Stimulated activated CD4-positive, alpha-beta T cell treated with anti-CD3 and anti-CD28 coated beads, Interleukin-2, amount 100 ng/mL, for 4 hours (primary cell): ENCODE measurements around the gene SLC6A20.

Experiments
- DNase-seq: peaks from one replicate; pipeline ENCODE4 v3.0.0-alpha.2; 2020; ENCODE audit warnings: low read depth

SLC6A20 gene

GRCh38 chr3:45802146-45802545, 5.8 kb upstream of the SLC6A20 start:
- DNase-seq = no peak

- DNase-seq = no peak
Observed at GRCh38 chr3:45800611-45801010, 4.3 kb upstream of the SLC6A20 start.

- DNase-seq = no peak
Observed at GRCh38 chr3:45799586-45799985, 3.2 kb upstream of the SLC6A20 start.

GRCh38 chr3:45798034-45798433, 1.7 kb upstream of the SLC6A20 start:
- DNase-seq = no peak

- DNase-seq = no peak
Observed at GRCh38 chr3:45796902-45797637, 734 bp upstream of the SLC6A20 start.

GRCh38 chr3:45795509-45795881, 841 bp downstream of the SLC6A20 start:
- DNase-seq = no peak

GRCh38 chr3:45794660-45795059, 1.7 kb downstream of the SLC6A20 start:
- DNase-seq = no peak

GRCh38 chr3:45794177-45794560, 2.2 kb downstream of the SLC6A20 start:
- DNase-seq = no peak

DNA sequence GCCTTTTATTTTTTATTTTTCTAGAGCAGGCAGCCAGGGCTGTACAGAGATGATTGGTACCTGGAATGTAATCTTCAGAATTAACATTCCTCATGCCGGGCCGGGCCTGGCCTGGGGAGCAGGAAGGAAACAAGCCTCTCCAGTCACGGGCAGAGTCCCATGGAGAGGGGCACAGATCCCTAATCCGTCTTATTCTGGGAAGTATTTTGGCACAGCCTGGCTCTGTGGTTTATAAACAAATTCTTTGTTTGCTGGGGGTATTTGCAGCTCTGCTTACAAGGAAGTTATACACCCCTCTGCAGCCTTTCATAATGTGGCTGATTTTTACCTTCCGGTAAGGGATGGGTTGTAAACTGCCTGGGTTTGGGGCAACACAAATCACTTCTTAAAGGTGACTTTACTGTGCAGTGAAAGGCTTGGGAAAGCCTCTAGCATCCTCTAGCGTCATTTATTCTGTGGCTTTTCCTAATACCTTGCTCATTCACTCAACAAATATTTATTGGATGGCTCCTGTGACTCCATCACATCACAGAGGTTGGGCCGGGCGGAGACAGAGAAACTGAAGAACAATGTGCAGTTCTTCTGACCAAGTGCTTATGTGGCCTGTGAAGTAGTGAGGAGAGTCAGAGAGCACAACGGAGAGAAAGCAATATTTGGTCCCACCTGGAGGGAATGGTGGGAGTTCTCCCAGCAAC, 2.7 kb downstream of the SLC6A20 start:
- no peak for DNase-seq

- DNase-seq = no peak
Observed at GRCh38 chr3:45792516-45793172, 3.7 kb downstream of the SLC6A20 start.

- DNase-seq = no peak
Observed at GRCh38 chr3:45792036-45792435, 4.3 kb downstream of the SLC6A20 start.

- no peak for DNase-seq
Observed at GRCh38 chr3:45790596-45790995, 5.7 kb downstream of the SLC6A20 start.

DNA sequence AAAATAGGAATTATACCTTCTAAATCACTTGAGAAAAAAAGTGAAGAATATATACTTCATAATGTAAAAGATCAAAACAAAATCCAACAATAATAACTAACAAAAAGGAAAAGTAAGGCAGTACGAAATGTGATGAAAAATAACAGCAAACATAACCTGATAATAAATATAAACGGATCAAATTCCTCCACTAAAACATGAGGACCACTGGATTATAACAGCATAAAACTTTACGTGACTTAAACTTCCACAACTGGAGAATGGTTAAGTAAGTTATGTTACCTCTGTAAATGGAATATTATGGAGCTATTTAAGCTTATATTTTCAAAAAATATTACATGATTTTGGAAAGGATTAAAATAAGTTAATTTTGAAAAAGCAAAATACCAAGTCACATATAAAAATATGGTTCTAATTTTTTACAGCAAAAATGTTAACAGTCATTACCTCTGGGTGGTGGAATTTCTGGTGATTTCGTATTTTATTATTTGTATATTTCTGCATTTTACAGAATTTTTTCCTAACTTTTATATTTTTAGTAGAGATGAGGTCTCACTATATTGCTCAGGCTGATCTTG, 7.0 kb downstream of the SLC6A20 start:
- DNase-seq = no peak

DNA sequence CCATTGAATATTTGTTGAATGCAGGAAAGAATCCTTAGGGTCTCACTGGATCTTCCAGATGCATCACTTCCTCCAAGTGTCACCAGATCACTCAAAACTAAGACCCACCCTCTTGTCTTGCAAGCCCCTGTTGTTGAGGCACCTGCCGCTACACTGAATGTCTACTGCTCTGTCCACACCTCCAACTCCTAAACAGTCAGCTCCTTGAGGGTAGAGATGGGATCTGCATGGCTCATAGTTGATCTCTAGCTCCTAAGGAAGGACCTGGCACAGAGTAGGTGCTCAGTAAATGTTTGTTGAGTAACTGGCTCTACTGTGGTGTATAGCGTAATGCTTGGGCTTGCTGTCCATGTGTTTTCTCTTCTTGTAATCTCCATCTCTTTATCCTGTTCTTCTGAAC, 8.8 kb downstream of the SLC6A20 start:
- DNase-seq = no peak

- no peak for DNase-seq
Observed at GRCh38 chr3:45786801-45787495, 9.4 kb downstream of the SLC6A20 start.

DNA sequence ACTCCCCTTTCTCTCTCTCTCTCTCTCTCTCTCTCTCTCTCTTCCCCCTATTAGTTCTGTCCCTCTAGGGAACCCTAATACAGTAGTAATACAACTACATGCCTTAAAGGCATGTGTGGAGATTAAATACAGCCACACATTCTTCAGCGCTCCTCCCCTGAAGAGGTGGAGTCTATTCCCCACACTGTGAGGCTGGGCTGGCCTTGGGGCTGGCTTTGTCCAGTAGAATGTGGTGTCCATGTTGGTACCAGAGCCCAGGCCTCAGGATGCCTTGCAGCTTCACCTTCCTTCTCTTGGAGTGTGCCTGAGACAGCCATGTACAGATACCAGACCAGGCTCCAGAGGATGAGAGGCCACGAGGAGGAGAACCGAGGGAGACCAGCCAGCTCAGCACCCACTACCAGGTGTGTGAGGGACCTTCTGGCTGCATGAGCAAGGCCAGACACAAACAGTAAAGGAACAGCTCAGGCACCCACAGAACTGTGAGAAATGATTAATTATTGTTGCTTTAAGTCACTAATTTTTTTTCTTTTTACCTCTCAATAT, 10.7 kb downstream of the SLC6A20 start:
- no peak for DNase-seq

GRCh38 chr3:45783667-45784066, 12.7 kb downstream of the SLC6A20 start:
- no peak for DNase-seq

DNA sequence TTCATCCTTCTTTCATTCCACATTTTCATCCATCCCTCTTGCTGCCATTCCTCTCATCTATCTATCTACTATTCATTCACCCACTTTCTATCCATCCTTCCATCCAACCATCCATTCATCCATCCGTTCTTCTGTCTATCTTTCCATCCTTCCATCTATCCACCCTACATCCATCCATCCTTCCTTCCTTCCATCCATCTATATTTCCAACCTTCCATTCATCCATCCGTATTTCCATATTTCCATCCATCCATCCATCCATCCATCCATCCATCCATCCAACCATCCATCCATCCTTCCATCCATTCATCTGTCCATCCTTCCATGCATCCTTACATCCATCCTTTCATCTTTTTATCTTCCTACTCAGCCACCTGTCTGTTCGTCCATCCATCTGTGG, 14.0 kb downstream of the SLC6A20 start:
- no peak for DNase-seq

DNA sequence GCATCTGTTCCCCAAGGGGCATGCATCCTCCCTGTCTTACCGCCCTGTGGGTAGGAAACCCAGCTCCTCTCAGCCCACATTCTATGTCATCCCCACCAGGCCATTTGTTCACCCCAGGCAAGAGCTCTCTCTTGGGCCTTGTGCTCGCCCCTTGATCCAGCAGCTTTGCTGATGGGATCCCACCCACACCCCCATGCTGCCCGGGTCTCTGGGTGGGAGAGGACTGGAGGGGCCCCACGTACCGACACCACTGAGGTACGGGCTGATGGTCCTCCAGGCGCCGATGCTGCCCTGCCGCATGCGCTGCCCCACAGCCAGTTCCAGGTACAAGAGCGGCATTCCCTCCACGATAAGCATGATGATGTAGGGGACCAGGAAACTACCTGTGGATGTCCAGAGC, 14.5 kb downstream of the SLC6A20 start:
- no peak for DNase-seq

DNA sequence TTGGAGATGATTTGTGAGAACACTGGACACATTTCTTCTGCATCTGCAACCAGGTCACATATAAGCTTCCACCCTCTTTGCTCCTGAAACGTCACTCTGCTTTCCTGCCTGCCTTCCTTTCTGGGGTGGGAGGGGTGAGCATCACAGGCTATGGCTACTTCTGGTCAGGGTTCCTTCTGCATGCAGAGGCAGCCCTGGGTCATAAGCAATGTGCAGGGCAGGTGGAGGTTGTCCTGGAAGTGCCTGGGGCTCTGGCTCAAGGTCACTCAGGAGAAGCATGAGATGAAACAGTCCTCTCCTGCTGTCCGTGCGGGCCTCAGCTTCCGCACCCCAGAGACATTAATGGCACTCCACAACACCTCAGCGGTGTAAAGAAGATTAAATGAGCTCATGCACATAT, 15.1 kb downstream of the SLC6A20 start:
- DNase-seq = no peak

DNA sequence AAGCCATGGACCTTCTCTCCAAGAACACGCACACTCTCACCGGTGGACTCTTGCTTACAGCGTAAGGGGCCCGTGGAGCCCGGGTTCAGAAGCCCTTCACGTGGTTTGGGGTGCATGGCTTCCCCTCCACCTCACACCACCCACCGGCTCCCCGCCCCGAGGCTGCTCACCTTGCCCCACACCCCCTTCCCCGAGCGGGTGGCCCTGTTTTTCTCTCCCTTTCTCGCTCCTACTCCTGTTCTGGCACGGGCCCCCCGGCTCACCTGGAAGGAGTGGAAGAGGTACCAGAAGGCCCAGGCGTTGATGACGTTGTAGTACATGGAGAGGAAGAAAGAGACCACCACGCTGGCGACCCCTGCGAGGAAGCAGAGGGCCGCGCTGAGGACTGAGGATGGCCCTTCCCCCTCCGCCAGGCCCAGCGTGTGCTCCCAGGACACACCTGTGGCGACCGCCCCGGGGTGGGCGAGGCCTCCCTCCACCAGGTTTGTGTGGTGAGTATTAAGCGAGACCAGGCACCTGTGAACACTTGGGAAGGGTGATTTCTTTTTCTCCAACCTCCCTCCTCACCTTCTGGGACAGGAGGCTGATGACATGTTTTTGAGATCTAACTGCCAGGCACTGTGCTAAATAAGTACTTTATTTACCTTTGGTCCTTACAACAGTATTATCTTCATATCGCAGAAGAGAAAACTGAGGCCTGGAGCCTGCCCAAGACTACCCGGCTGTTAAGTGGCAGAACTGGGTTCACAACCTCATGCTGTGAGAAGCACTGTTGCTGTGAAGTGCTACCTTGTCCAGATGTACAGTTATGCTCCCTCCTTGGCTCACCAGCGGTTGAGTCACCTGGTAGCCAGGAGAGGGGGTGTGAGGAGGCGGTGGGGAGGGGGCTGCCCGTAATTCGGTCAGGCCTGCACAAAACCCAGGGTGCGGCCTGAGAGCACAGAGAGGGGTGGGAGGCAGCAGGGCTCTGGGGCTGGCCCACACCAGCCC, 16.3 kb downstream of the SLC6A20 start:
- no peak for DNase-seq
